ENCODE results near the gene PLD6. TPM values are rescaled to one million over a fixed set of nuclear protein-coding genes. Genes with fewer than 3 reads are reported as not detected.
A peak's percentile ranks its signal among the peaks of the same experiment; 100 is the strongest.

PLD6 gene
- total RNA-seq, 1 donor from 2014 or later = 8.6 TPM

DNA sequence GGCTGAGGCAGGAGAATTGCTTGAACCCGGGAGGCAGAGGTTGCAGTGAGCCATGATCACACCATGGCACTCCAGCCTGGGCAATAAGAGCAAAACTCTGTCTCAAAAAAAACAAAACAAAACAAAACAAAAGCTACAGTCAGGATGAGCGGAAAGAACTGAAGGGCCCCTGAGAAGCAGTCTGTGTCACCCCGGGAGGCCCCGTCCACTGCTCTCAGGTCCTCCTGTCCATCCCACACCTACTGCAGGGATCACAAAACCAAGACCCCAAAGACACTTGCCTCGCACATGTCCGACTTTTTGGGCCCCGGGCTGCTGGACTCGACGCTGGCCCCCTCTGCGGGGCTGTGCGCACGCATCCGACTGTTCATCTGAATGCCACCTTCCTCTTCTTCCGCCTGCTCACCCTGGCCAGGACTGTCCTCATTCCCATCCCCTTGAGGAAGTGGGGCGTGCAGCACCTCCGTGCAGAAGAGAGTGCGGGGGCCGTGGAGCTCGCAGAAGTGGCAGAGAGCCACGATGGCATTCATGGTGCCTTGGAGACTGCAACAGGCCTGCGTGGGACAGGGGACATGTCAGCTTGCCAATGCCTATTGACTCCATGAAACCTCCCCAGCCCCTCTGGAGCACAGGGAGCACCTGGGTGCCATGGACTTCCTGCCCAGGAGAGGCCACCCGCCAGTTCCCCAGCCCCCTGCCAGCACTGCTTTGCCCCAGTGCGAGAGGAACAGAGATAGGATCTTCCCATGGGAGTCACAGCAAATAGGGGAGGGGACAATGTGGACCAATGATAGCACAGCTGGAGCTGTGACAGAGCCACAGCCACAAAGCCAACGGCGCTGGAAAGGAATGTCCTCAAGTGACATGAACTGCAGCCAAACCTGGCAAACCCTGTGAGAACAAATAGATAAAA is 21.7 kb upstream of the PLD6 start:
- DNase-seq (ENCODE audit: low spot score in 2 of 2) (no peak), FAIRE-seq (no peak)

DNA sequence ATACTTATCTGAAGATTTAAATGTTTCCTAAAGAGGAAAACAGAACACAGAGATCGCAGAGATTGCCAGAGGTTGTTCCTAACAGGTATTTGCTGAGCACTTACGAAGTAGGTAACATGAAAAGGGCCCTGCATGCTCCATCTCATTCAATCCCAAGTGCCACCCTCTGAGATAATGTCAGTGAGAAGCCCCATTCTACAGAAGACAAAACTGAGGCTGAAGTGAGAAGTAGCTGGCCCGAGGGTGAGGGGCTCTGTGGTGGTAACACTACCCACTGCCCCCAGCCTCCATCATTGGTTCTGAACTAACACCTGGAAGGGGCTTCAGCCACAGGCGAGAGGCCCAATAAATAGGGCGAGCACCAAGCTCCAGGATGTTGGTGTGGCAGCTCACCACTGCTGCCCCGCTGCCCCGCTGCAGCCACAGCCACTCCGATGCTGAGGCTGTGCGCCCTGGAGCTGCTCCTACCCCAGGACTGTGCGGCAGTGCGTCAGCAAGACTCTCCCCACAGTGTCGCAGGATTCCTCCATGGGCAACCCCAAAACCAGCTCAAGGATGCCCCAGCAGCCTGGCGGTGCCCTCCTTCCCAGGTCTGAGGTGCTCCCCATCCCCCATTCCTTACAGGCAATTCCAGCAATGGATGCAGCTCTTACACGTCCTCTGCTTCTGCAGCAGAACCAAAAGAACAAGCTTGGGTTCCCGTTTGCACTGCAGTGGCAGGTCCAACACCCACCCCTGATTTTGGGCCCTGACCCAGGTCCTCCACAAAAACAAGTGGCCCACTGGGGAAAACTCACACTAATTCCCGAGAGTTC is 20.5 kb upstream of the PLD6 start:
- no peak for DNase-seq (ENCODE audit: low spot score in 2 of 2)

DNA sequence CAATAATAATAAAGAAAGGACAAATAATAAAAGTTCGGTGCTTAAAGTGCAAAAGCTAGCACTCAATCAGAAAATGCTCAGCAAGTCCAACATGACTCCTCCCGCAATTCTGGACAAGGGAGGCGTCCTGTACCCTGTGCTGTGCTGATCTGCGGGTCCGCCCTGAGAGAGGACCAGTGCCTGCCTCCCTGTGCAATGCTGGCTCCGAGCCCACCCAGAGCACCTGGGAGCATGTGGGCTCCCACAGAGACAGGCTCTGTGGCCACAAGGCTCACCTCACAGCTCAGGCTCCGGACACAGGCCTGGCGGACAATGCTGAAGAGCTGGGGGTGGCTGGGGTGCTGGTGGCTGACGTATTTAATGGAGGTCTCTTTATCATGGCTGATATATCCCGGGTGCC is 19.8 kb upstream of the PLD6 start:
- no peak for FAIRE-seq
- DNase-seq (ENCODE audit: low spot score in 2 of 2) = no peak

More for the DNA sequence above, 20.5 kb upstream of the PLD6 start:
- no peak for FAIRE-seq

DNA sequence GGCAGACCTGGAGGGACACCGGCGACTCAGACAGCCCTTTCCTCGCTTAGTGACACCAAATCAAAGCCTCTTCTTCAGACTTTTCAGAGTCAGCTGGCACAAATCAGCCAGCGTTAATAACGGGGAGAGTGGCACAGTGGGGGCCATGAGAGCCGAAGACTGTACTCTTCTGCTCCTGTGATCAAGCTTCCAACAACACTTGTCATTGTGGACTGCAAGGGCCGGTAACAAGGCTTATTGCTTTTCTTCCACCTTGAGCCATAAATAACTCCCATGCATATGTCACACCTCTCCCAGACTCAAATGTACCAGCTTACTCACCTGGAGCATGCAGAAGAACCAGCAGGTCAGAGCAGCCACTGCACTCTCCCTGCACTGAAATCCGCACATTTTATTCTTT is 18.0 kb upstream of the PLD6 start:
- DNase-seq (ENCODE audit: low spot score in 2 of 2) = no peak
- no peak for FAIRE-seq

DNA sequence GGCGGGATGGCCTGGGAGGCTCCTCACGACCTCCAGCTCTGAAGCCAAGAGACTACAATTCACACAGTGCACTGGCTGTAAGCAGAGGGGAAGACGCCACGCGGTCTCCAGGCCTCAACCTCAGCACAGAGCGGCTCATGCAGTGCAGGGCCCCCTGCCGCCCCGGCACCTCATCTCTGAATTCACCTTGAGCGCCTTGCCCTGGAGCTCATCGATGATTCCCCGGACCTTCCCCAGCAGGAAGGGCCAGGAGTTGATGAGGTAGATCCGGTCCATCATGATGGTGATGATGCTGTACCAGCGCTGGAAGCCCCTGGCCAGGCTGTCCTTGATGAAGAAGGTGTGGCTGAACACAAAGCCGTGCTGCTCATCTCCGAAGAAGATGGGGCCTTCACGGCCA is 17.6 kb upstream of the PLD6 start:
- DNase-seq (ENCODE audit: low spot score in 2 of 2) (no peak), FAIRE-seq (no peak)

DNA sequence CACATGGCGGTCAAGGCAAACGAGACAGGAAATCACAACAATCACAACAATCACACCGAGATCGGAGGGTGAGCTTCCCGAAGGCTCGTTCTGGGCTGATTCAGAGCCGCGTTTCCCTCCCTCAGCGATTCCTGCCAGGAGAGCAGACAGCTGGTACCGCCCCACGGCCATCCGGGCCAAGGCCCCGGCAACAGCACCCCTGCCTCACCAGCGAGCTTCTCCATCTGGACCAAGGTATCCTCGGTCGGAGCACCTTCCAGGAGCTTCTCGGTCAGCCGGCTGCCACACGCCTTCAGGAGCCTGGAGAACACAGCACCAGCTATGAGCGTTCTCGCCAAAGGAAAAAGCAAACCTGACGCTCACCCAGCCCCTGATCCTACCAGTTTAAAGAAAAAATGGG is 15.2 kb upstream of the PLD6 start:
- no peak for DNase-seq (ENCODE audit: low spot score in 2 of 2)
- no peak for FAIRE-seq

DNA sequence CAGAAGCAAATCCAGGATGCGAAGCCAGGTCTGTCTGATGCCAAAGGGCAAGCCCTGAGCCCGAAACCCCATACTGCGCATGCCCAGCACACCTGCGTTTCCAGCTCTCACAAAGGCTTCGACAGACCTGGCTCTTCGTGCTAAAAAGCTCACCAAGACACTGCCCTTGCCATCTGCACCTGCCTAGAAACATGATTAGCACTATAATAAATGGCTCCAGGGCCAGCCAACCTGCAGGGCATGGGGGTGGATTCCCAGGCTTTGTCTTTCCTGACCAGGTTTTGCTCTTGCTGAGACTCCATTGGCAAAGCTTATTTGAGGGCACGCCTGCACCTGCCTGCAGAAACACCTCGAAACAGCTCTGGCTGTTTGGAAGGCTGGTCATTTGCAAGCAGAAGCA is 14.4 kb upstream of the PLD6 start:
- DNase-seq (ENCODE audit: low spot score in 2 of 2) (no peak), FAIRE-seq (no peak)

DNA sequence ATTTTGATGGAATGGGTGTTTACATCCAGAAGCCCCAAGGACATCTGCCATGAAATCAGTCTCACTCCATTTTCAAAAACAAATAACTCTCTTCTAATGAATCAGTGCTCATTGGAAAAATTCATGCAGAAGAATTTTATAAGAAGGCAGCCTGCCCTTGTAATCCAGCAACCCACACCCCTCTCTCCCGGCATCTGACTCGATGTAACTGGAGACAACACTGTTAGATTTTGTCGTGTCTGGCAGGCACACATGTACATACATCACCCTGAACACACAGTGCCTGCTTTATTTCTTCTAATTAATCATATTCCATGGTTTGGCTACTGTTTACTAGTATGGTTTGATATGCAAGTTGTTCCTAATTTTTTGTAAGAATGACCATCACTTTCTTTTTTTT is 11.9 kb upstream of the PLD6 start:
- DNase-seq (ENCODE audit: low spot score in 2 of 2) (no peak), FAIRE-seq (no peak)

DNA sequence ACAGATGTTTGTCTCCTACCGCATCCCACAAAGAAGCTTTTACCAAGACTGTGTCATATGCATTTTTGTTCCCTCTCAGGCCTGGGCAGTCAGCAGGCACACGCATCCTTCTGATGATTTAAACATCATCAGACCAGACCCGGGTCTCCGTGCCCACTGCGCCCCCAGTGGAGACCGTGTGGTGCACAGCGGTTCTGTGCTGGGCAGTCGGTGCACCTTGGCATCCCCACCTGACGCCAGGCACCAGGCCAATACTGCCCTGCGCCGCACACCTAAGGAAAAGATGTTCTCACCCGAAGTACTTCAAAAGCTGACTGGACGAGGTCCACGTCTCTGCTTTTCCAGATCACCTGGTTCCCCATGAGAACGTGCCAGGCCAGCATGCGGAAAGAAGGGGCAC is 10.6 kb upstream of the PLD6 start:
- no peak for DNase-seq (ENCODE audit: low spot score in 2 of 2)
- no peak for FAIRE-seq

DNA sequence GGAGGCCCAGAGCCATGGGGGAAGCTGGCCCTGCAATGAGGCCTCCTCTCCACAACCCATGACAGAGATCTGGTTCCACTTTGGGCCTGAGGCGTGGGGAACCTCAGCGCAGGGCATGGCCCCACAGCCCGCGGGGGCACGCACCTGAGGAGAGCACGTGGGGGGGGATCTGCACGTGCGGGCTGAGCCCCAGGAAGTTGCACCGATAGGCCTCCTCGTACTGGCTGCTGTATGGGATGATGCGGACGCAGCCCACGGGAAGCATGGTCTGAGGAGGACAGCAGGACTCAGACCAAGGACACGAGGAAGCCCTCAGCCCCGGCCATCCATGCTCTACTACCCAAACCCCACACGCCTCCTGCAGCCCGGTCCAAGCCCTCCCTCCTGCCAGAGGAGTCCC is 10.1 kb upstream of the PLD6 start:
- no peak for DNase-seq (ENCODE audit: low spot score in 2 of 2)
- no peak for FAIRE-seq

DNA sequence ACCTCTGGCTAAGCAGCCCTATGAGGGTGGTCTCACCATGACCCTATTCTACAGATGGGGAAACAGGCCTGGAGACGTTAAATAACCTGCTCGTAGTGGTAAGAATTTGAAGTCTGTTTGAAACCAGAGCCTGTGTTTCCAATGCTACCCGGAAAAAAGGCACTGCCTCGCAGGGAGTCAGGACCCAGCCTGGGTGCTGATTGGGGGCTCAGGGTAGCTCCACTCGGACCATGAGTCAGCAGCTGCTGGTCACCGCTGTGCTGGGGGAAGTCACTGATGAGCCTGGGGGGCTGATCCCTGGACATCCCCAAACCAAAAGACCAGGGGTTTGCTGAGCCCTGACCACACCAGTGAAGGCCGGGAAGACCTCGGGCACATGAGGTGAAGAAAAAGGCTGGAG is 9.4 kb upstream of the PLD6 start:
- FAIRE-seq = no peak
- DNase-seq (ENCODE audit: low spot score in 2 of 2) = no peak

DNA sequence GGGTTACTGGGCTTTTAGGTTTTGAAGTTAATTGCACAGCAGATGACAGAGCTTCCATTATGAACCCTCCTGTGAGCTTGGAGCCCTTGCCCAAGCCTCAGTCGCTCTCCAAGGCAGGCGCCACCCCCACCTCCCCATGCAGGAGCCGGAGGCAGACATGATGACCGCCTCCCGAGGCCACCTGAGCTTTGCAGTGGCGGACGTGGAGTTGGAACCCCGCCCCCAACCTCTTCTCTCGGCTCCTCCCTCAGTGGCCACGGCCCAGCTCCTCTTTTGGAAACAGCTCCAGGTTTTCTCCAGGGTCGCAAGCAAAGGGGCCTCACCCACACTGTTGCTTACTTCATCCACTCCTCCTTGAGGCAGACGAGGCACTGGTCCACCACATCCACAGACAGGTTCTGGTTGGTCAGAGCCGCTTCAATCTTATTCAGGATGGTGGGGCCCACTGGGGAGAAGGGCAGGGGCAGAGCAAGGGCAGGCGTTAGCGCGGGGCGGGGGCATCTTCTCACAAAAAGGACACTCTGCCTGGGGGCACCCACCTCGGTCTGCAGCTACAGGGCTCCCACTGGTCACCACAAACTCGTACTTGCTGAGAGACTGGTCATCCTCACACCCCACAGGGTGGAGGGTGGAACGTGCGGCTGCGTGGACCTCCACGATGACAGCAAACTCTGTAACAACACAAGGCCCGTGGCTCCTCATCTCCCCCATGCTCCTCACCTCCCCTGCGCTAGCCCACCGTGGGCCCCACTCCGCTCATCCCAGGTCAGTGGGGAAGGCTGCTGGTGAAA is 8.7 kb upstream of the PLD6 start:
- FAIRE-seq (no peak), DNase-seq (ENCODE audit: low spot score in 2 of 2) (no peak)

DNA sequence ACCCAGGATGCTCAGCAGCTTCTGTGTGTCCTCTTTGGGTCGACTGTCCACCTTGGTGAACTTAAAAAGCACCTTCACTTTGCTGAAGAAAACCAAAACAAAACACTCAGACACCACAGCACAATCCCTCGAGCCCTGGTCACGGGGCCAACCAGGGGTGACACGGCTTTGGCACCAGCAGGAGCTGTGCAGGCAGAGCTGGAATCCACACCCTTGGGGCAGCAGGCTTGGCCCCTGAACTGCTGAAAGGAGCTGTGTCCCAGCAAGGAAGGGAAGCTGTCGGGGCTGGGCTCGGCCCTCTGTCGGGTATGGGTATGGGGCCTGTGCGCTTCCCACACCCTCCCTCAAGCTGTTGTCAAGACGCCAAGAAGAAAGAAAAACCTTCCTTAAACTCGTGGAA is 7.6 kb upstream of the PLD6 start:
- FAIRE-seq (no peak), DNase-seq (ENCODE audit: low spot score in 2 of 2) (no peak)

DNA sequence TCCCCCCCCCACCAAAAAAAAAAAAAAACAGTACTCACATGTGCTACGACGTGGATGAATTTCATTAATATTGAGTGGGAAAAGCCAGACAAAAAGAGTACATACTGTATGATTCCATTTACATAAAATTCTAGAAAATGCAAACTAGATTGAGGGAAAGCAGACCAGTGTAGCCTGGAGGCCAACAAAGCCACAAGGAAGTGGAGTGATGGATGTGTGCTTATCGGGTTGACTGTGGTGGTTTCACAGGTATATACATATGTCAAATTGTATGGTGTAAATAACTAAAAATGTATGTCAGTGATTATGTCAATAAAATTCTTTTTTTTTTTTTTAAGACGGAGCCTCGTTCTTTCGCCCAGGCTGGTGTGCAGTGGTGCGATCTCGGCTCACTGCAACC is 1.9 kb upstream of the PLD6 start:
- FAIRE-seq (no peak), DNase-seq (ENCODE audit: low spot score in 2 of 2) (no peak)

DNA sequence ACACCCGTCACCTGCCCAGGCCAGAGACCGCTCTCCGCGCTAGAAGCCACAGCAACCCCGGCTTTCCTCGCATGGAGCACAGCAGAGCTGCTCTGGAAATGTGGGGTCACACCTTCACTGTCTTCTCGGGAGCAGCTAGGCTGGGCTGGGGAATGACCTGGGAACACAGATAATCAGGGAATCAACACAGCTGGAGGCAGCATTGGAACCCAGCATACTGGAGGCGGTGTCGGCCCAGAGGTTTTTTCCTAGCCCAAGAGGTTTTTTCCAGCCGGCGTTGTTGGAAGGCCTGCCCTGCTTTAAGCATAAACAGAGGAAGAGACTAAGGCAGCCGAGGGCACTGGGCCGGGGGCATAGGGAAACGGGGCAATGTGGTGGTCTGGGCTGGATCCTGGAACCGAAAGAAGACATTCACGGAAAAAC is 791 bp upstream of the PLD6 start:
- FAIRE-seq = no peak
- no peak for DNase-seq (ENCODE audit: low spot score in 2 of 2)

DNA sequence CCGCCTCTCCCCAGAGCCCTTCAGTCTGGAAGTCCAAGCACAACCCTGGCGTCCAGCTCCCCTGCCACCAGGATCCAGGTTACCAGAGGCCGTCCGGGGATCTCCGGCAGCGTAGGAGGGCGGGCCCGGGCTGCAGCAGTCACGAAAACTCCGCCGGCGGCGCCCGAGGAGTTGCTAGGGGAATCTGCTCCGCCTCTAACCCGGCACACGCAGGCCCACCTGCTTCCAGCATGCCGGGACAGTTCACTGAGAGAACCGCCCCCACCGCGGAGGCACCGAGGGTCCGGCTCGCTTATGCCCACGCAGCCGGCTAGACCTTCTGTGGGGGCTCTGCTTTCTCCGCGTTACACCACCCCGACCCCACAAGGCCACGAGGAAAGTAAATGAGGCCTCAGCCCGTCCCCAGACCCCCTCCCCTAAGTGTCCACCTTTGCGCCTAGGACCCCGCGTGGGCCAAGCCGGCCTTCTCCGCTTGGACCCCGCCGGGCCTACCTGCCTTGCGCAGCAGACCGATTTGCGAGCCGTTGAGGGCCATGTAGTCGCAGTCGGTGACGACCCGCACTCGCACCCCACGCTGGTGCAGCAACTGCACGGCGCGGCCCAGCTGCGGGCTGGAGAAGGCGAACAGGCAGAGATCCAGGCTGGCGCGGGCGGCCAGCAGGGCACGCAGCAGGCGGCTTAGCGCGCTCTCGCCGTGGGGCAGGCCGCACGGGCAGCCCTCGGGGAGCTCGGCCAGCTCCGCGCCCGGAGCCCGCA is 587 bp downstream of the PLD6 start:
- DNase-seq (ENCODE audit: low spot score in 2 of 2) (peak in 1 of 2 donors; percentile 41), FAIRE-seq (no peak)

DNA sequence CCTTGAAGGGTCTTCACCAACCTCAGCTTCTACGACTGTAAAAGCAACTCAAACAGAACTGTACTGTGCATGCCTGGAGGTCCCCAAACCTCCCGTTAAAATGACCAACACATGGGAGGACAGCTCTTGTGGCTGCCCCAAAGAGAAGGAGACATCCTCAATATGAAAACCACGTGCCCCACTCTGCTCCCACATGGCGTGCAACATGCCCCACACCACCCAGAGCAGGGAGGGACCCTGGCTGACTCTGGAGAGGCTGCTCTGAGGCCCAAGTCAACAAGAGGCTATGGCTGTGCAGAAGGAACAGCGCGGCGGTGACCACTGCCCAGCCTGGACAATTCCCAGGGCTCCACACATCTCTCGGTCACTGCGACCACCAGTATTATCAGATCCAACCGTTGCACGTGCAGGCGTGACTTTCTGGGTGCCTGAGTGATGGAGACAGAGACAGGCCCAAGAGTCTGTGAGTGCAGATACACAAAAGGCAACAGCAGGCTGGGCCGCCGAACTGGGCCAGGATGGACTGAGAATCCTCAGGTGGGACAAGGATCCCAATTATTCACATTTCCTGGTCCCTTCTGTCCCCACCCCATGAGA is 1.4 kb downstream of the PLD6 start:
- DNase-seq (ENCODE audit: low spot score in 2 of 2) = no peak
- no peak for FAIRE-seq

DNA sequence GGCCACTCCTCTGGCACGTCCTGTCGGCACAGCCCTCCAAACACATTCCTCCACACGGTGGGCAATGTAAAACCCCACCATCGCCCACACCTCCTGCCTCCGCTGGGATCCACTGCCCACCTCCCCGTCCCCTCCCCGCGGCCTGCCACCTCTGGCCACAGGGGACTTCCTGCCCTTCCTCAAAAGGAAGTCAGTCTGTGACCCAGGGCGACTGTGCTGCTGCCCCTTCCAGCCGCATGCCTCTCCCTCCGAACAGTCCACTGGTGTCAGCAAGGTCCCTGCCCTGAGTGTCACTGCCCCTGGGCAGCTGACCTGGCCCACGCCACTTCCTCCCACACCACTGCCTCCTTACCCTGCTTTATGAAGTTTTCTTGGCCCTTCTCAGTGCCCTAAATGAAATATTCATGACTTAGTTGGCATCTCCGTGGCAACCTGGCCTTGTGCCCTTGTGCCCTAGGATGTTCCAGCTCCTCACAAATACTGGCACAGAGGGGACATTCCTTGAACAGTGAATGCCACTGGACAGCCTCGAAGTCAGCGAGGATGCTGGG is 2.0 kb downstream of the PLD6 start:
- DNase-seq (ENCODE audit: low spot score in 2 of 2) = peak; percentile 62 to 71

DNA sequence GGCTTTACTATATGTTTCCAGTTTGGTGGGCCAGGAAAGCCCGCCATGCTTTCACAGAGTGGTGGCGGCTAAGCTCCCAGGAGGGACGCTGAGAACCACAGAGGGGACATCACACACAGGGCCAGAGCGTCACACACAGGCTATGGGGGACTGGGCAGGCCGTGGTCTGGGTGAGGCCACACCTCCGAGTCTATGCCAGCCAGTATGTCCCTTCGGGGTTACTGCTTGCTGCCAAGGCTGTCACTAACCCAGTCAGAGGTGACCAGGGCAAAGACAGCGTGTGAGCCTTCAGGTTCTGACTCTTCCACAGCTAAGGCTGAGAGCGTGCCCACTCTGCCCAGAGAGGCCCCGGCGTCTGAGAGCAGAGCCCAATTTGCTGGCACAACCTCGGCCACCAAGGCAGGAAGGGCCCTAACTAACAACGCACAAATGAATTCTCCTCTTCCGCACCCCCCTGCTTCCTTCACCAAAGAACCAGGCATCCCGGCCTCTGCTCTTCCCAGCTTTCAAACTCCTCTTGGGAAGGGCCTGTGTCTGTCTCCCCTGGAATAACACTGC is 2.9 kb downstream of the PLD6 start:
- DNase-seq (ENCODE audit: low spot score in 2 of 2) = no peak
- no peak for FAIRE-seq

More for the DNA sequence above, 2.0 kb downstream of the PLD6 start:
- no peak for FAIRE-seq

Measured in frontal cortex (tissue), 4 donors.